Endothelial cell of hepatic sinusoid (primary cell): ENCODE data around the gene MCM7.

ENCODE experiments used
- in situ Hi-C: cut with HindIII; loops from 2 replicates; pipeline ENCODE4 v1.10.0; 2017; ENCODE audit warnings: low sequenced_read_pairs

MCM7 gene

DNA sequence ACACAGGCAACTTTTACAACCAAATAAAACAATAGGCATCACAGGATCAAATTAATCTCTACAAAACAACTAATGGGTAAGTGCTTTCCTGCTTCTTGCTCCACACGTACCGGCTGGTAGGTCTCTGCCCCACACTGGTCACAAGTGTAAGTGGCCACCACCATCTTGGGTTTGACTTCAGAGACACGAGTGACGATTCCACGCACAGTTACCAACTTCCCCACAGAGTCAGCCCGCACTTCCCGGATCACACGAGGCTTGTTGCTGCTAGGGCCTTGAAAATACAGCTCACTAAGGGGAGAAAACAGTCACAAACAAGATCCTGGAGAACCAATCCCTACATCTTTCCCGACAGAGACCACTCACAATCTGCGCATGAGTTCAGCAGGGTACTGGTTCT is 2.3 kb downstream of the MCM7 start:
- in situ Hi-C loops, result no loop called here

DNA sequence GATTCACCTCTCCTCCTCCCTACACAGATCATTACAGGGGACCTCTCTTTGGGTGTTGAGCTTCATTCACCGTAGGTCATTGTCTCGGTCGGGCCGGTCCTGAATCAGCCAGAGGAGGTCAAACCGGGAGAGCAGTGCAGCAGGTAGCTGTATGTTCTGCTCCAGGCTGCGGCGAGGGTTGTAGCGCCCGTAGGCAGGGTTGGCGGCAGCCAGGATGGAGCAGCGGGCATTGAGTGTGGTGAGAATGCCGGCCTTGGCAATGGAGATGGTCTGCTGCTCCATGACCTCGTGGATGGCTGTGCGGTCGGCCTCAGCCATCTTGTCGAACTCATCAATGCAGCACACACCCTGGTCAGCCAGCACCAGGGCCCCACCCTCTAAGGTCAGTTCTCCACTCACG is 5.5 kb downstream of the MCM7 start:
- in situ Hi-C loops, result no loop called here

DNA sequence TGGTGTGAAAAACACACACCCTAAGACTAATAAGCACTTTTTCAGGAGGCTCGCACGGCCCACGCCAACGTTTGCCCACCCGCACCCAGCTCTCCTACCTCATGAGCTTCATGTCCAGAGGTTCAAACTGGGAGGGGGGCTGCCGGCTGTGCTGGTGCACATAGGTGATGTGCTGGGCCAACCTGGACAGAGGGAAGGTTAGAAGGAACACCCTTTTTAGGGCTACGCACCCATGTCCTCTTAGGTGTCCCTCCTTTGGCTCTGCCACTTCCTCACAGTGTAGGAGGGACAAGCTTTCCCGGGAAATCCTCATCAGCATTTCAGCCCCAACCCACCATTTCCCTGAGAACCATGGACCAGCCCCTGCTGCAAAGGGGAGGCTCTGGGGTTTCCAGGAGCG is 5.9 kb downstream of the MCM7 start:
- in situ Hi-C loops, result no loop called here

DNA sequence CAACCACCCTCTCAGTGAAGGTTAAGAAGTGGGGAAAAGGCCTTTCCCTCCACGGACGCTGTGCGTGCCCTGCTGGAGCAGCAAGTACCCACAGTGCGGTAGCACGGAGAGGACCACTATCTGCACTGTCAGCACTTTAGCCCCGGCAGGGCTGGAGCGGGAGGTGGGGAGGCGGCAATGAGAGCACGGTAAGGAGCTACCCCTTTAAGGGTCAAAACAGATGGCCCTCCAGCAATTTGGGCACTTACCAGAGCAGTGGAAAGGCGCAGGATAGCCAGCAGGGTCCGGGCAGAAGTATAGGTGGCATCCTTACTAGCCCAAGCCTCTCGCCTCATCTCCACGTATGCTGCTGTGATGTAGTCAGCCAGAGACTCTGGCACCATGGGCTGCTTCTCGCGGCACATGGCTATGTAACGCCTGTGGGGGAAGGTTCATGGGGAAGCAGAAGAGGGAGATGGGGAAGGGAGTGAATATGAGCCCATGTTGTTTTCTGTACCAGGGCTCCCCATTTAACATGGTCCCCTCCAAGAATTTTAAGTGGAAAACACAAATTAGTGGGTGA is 7.2 kb downstream of the MCM7 start:
- in situ Hi-C loops, result no loop called here

DNA sequence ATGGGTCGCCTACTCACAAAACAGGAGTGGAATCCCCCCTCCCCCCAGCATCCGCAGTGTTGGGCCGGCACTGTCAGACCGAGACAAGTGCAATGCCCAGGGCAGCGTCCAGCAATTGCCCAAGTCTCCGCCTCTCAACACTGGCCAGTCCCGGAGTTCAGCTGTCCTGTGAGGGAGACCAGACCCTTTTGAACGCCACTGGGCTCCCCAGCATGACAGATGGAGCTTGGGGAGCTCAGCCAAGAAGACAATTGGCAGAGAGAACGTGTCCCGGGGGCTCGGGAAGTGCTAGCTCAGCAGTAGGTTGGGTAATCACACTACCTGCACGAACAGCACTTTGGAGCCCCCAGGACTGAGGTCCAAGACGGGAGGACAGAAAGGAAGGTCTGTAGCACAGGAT is 7.7 kb downstream of the MCM7 start:
- in situ Hi-C loops, result no loop called here

DNA sequence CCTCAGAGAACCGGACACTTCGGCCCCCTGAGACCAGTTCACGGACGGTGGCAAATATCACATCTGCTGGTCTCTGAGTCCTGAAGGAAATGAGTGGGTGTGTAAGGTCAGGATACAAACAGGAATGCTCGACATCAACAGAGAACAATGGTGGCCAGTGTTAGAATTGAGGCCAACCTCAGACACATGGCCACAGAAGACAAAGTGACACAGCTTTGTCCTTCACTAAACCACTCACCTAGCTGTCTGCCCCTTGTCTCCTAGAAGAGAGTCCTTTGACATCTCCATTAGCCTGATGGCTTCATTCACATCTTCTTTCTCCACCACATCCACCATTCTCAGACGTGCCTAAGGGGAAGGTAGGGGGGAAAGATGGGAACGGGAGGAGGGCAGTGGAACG is 8.1 kb downstream of the MCM7 start:
- in situ Hi-C loops, result no loop called here

DNA sequence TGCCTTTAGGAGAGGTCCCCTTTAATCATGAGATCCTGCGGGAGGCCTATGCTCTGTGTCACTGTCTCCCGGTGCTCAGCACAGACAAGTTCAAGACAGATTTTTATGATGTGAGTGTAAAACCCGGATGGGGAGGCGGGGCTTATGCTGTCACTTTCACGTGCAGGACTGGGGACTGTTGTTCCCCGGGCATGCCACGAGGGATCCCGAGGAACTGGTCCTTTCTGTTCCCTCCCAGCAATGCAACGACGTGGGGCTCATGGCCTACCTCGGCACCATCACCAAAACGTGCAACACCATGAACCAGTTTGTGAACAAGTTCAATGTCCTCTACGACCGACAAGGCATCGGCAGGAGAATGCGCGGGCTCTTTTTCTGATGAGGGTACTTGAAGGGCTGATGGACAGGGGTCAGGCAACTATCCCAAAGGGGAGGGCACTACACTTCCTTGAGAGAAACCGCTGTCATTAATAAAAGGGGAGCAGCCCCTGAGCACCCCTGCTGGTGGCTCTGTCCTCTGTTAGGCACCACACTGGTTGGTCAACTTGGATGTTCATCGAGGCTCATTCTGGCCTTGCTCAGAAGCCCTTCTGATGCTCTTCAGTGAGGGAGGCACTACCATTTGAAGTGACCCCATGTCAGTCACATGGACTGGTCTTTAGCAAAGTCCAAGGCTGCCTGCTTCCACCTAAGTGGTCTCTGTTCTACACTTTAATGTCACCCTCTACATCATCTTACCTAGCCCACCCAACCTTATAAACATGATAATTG is 9.6 kb downstream of the MCM7 start:
- in situ Hi-C loops, result no loop called here

DNA sequence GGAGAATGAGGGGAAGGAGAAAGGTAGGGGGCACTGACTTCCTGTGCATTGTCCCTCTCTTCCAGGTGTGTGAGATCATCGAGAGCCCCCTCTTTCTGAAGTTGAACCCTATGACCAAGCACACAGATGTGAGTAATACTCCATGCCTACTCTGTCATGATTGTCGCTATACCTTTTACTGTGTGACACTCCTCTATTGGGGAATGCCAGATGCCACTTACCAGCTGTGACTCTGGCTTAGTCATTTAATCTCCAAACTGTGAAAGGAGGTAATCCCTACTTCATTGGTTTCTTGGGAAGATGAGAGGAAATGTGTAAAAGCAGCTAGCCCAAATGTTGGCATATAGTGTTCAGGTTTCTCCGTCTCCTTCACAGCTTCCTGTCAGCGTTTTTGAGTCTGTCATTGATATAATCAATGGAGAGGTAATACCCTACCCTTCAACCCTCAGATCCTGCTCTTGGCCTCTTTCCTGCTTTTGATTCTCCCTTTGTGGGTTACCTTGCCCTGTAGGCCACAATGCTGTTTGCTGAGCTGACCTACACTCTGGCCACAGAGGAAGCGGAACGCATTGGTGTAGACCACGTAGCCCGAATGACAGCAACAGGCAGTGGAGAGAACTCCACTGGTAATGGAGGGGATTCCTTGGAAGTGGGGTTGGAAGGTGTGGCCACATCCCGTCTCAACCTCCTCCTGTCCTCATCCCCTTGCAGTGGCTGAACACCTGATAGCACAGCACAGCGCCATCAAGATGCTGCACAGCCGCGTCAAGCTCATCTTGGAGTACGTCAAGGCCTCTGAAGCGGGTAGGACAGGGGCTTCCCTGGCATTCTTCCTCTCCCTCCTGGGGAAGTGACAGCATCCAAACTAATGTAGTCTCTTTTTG is 10.4 kb downstream of the MCM7 start:
- in situ Hi-C loops, result no loop called here

DNA sequence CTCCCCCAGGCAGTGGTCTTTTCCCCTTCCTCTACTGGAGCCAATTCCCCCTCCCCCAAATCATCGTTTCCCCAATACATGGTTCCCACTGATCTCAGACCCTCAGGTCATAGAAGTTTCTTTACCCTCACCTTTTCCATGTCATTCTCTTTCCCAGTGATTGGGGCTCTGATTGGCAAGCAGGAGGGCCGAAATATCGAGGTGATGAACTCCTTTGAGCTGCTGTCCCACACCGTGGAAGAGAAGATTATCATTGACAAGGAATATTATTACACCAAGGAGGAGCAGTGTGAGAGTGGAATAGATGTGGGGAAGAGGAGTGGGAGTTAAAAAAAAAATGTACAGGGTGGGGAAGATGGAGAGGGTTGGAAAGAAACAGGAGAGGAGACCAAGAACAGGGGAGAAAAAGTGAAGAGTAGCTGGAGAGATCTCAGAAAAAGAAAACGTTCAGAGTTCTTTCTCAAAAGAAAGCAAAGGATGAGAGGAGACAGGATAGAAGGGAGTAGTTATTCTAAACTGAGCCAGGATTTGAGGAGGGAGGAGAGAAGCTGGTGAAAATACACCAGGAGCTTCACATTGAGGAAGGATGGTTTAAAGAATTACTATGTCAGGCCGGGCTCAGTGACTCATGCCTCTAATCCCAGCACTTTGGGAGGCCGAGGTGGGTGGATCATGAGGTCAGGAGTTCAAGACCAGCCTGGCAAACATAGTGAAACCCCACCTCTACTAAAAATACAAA is 11.6 kb downstream of the MCM7 start:
- in situ Hi-C loops, result no loop called here

DNA sequence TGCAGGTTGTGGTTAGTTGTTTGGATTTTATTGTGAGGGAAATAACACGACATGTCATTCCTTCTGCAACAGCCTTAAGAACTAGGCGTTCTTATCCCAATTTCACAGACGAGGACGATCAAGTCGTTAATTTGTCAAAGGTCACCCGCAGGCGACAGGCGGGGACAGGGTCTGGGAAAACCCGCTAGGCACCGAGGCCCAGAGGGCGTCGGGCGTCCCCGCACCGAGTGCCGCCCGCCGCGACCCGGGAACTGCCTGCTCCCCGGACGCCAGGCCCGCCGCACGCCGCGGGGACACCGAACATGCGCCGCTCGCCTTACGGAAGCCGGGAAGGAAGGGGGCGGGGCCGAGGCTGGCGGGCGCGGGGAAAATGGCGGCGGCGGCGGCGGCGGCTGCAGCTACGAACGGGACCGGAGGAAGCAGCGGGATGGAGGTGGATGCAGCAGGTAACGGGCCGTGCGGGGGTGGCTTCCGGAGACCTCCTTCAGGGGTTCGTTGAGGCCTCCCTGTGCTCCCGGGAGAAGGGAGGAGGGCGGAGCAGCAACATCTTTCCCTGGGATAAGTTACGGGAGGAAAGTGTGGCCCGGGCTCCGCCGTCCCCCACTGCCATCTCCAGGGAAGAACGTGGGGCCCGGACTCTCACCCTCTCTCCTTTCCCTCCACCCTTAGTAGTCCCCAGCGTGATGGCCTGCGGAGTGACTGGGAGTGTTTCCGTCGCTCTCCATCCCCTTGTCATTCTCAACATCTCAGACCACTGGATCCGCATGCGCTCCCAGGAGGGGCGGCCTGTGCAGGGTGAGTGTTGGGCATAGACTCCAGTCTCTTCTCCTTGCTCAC is 12.4 kb downstream of the MCM7 start, which contains the start of gene COPS6:
Gene COPS6, plus strand, starts transcription at position 349 of the 837 bp plus-strand sequence. Its CDS starts 22 bp downstream, at position 371.
- in situ Hi-C loops, result no loop called here

DNA sequence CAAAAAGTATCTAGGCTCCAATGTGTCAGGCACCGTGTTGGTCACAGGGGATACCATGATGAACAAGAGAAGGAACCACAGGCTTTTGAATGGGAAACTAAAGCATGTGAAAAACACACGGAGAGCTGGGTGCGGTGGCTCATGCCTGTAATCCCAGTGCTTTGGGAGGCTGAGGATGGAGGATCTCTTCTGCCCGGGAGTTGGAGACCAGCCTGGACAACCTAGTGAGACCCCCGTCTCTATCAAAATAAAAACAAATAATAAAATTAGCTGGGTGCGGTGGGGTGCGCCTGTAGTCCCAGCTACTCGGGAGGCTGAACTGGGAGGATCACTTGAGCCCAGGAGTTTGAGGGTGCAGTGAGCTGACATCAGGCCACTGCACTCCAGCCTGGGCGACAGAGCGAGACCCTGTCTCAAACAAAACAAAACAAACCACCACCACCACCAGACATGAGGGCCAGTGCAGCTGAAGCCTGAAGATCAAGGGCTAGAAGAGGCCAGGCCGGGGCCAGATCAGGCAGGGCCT is 13.0 kb downstream of the MCM7 start:
- in situ Hi-C loops, result no loop called here

DNA sequence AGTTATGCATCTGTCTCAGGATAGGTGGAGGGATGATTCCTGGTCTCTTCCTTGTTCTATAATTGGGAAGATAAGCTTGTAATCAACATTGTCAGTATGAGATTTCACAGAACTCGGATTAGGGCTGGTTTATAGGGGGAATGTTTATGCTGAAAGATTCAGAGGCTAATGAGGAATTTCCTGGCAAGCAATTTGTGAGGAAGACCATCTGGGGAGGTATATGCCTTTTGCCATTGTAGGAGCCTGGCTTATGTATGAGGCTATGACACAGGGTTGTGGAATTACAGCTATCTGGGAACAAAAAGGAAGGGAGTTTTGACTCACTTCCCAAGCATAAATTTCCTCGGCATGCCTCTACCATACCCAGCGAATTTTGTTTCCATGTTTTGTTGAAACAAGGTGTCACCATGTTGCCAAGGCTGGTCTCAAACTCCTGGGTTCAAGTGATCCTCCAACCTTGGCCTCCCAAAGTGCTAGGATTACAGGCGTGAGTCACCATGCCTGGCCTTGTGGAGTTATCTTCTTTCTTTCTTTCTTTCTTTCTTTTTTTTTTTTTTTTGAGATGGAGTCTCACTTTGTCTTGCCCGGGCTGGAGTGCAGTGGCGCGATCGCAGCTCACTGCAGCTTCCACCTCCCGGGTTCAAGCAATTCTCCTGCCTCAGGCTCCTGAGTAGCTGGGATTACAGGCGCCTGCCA is 14.0 kb downstream of the MCM7 start:
- in situ Hi-C loops, result no loop called here

DNA sequence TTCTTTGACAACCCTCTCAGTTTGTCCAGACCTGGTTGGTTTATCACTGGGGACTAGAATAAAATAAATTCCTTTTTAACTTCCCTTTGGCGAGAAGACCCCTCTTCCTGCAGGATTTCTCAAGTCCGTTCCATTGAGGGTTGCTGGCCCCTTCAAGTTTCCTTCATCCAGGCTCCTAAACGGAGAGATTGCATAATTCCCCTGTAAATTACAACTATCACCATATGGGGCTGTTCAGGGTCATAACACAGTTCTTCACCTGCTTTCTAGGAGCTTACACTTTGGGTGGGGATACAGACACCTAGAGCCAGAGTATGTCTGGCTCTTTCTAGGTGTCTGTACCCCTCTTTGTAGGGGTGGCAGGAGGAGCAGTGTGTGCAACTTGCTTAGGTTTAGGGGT is 15.7 kb downstream of the MCM7 start:
- in situ Hi-C loops, result no loop called here

DNA sequence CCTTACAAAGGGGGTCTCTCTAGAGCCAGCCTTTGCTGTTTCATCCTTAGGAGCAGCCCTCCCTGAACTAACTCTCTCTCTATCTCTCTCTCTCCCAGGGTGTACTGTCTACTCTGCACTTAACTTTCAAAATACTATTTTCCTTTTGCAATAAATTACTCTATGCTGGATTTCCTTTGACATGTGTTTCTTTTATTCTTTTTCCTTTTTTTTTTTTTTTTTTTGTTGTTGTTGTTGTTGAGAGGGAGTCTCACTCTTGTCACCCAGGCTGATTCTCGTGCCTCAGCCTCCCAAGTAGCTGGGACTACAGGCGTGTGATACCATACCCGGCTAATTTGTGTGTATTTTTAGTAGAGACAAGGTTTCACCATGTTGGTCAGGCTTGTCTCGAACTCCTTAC is 18.2 kb downstream of the MCM7 start:
- in situ Hi-C loops, result no loop called here

DNA sequence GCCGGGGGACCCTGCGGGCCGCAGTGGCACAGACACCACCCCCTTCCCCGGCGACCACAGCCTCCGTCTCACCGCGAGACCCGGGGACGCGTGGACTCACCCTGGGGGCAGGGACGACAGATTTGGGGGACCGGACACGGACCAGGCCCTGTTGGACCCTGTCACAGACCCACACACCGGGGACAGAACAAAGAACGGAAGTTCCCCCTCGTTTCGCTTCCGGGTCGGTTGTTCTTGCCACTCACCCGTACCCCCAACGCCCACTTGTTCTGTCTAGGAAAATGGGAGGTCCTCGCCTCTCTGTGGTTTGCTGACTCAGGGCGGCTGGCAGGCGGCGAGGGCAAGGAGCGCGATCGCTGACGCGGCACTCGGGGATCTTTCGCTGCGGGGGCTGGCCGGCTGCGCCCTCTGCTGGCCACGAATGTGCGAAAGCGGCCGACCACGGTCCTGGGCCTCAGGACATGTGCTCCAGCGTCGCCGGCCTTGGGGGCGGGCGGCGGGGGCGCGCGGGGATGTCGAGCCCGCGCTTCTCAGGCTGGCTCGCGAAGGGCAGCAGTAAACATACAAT is 19.6 kb downstream of the MCM7 start, which contains the start of gene ZNF3:
Gene ZNF3, minus strand, starts transcription at position 189 of the 568 bp plus-strand sequence. CDS start 4,366 bp downstream, outside the sequence.
- in situ Hi-C loops, result no loop called here

DNA sequence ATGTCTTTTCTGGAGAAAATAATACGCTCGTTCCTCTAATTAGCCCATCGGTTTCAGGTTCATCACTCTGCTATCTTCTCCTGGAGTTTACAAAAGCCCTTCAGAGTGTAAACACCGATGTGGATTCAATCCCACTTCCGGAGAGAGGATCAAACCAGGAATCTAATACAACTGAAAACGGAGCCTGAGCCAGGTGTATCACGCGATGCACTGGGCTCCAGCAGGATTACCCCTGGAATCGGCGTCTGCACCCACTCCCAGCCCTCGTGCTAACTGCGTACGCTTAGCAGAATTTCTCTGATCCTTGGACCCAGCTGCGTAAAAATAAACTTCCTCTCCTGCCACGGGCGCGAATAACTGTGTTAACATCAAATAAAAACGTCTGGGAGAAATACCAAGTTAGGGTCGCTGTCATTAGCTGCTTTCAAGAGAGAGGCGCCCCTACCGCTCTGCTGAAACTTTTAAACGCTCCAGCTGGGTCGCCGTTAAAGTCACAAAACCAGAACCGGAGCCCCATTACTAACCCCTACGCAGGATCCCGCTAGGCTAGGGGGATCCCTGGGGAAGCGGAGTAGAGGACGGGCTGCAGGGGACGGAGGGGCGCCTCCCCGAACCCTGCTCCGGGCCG is 20.2 kb downstream of the MCM7 start:
- in situ Hi-C loops, result no loop called here

DNA sequence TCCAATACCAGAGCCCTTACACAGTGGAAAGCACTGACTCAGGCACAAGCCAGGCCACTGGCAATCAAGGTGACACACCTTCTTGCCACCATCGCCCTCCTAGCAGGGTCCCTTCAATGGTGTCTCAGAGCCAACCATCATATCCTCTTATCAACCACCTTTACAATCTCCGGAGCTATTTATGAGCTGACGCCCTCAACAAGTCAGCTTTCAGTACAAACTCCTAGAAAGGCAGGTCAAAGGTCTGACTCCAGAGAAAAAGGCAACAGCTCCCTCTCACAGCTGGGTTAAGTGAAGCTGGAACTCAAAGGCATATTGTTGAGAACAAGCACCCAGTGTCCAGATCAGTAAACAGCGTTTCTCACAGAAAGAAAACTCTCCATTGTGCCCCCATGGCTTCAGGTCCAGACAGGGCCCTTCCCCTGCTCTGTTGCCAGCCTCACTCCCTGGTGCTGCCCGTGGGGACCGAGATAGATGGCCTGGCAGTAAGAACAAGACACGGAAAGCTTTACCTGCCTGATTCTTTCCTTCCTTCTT is 22.1 kb downstream of the MCM7 start:
- in situ Hi-C loops, result loop anchor here (5.0 kb wide), 1 partner anchor 63 kb away; no protein-coding TSS in a partner anchor

DNA sequence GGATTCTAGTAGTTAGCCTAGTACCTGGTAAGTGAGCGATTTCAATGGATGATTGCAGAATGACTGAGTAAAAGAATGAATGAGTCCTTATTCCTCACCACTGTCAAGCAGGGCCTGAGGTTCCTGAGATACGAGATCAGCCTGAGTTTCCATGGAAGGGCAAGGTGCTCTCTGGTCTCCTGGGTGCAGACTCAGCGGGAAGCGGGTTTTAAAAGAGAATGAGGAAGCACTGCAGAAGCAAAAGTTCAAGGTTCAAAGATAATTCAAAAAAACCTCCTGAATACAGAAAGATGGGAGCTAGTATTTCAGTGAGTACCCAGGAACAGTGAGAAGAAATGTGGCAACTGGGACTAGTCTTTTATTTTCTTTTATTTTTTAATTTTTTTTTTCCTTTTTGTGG is 24.0 kb downstream of the MCM7 start:
- in situ Hi-C loops, result loop anchor here (5.0 kb wide), 1 partner anchor 65 kb away; no protein-coding TSS in a partner anchor
